Measurements from ENCODE around the gene APIP.

- TF ChIP-seq FOXK2 (IDR thresholded peaks at IDR 0.05) = no peak
- peak; percentile 71 for TF ChIP-seq ELF4 (IDR thresholded peaks at IDR 0.05)
- no peak for TF ChIP-seq FOXA1 (IDR thresholded peaks at IDR 0.05)
- TF ChIP-seq NFRKB (IDR thresholded peaks at IDR 0.05) = peak; percentile 78
- no peak for TF ChIP-seq BHLHE40 (IDR thresholded peaks at IDR 0.05; ENCODE audit: borderline replicate concordance)
- no peak for TF ChIP-seq SP1 (IDR thresholded peaks at IDR 0.05)
- no peak for TF ChIP-seq HDGF (IDR thresholded peaks at IDR 0.05; ENCODE audit: borderline replicate concordance)
- TF ChIP-seq FOXM1 (IDR thresholded peaks at IDR 0.05; ENCODE audit: borderline replicate concordance) = no peak
- TF ChIP-seq SUZ12 (IDR thresholded peaks at IDR 0.05) = no peak
- no peak for TF ChIP-seq LEF1 (IDR thresholded peaks at IDR 0.05; ENCODE audit: borderline replicate concordance)
Measured at GRCh38 chr11:34916015-34916842, at the start of gene APIP, which contains the start of gene PDHX.

All from HEK293T (cell line).